ENCODE data around the gene THAP3.
A peak's percentile ranks its signal among the peaks of the same experiment; 100 is the strongest.

The THAP3 gene

DNA sequence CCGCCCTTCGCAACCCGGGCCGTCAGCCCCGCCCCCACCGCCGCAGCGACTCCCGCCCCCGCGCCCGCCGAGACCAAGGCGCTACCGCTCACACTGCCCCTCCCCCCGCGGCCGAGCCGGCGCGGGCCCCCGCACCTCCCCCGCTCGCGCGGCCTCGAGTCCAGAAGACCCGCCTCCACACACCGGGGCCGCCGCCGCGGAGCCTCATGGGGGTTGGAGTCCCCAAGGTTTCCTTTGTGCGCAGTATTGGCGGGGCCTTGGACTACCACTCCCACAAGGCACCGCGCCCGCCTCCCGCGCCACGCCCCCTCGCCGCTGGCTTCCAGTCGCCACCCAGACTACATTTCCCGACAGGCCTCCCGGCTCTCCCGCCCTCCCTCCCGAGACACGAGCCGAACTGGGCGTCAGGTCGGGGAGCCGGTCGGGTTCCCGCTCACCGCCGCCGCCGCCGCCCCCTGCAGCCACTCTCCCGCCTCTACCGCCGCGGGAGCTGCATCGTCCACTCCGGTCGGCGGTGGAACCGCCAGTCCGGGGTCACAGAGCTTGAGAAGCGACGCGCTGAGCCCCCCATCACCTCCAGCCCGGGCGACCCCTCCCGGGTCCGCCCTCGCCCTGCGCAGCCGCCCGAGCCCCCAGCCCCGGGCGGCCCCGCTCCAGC lies 11.2 kb upstream of the THAP3 start, which contains the start of gene PHF13:
Gene PHF13, plus strand, starts transcription at position 371 of the 658 bp plus-strand sequence. CDS start 336 bp downstream, outside the sequence.
- DNase-seq = peak; percentile 100

DNA sequence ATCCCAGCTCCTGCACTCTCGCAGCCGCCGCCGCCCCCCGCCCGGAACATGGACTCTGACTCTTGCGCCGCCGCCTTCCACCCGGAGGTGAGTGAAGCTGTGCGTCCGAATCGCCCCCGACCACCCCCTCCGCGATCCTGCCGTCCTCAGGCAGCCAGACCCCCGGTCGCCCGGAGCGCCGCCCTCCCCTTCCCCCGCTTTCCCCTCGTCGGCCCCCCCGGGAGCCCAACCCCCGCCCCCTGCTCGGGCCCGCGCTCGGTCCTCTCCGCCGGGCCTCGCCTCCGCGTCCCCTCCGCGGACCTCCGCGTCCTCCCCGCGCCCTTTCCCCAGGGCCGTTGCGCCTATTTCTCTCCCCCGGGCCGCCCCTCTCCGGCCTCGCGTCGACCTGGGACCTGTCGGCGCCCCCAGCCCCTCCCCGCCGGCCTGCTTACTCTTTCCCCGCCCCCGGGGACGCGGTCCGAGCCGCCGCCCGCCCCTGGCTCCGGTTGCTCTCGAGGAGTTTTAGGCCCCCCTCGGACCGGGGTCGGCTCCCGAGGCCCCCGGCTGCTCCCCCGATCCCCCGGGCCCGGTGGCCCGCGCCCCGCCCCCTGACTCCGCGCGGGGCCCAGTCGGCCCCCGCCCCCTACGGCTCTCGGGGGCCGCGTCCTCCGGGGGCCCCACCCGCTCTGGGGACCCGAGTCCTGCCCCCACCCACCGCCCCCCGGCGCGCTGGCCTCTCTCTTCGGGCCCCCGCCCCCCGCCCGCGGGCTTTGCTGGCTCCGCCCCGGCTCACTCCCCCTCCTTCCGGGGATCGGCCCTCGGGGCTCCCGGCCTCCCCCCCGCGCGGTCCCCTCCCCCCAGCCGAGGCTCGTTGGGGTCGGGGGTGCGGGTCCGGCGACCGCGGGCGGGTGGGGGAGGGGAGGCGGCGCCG lies 10.4 kb upstream of the THAP3 start:
- DNase-seq = peak; percentile 61

DNA sequence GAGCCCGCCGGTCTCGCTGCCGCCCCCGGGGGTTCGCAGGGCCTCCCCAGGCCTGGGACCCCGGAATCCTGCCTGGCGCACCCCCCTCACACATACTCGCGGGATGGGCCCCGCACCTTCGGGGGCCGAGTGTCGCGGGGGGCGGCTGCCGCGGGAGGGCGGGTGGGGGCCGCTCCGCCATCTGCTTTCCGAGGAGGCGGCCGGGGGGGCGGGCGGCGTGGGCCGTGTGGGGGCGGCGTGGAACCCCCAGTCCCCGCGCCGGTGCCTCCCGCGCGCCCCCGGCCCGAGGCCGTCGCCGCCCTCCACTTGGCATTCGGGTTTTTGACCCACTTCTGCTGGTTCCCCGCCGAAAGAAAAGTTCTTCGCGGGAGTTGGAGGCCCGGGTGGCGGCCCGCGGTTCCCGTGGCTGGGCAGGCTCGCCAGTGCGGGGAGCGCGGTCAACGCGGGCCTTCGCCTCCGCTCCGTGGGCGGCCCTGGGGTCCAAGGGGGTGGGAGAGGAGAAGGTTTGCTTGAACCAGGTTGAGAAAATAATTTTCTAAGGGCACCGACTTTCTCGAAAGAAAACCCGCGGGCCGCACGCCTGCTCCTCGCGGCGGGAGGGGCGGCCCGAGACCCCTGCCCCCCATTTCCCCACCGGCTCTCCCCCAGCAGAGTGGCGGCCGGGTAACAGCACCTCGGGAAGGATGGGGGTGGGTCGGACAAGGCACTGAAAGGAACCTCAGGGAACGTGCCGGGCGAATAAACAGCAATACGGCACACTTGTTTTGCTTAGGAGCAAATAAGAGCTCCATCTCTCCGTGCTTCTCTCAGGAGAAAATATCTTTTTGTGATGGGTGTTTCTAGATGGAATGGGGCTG lies 9.5 kb upstream of the THAP3 start:
- peak; percentile 29 for DNase-seq

GRCh38 chr1:6619045-6619444 lies 5.6 kb upstream of the THAP3 start:
- DNase-seq = no peak

- no peak for DNase-seq
These were observed 3.0 kb upstream of the THAP3 start for GRCh38 chr1:6621429-6622391.

DNA sequence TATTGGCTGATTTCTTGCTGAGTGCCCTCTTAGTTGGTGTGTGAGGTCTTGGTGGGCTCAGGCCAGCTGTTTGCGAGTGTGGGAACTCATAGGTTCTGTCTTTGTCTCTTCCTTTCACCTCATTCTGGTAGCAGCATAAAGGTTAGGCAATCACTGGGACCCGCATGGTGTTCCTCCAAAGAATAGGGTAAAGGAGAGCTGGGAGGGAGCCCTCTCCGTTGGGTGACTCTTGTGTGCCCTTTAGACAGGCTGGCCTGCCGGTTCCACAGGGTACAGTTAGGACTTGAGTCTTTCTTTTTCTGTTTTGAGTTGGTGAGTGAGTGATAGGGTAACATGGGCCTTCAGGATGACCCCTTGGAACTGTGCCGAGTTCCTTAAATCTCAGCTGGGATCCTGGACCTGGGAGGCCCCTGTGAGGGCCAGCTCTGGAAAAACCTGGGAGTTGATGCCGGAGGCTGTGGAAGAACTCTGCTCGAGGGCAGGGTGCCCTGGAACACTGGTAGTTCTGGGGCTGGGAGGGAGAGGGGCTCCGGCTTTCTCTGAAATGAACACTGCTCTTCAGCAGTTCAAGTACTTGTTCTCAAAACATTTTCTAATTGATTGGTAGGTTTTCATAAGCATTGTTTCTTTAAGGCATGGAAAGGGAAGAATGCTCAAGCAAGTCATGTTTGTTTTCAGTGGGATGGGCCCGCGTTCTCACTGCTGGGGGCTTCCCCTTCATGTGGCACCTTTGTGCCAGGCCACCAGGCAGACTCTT lies 2.1 kb upstream of the THAP3 start:
- no peak for DNase-seq

DNA sequence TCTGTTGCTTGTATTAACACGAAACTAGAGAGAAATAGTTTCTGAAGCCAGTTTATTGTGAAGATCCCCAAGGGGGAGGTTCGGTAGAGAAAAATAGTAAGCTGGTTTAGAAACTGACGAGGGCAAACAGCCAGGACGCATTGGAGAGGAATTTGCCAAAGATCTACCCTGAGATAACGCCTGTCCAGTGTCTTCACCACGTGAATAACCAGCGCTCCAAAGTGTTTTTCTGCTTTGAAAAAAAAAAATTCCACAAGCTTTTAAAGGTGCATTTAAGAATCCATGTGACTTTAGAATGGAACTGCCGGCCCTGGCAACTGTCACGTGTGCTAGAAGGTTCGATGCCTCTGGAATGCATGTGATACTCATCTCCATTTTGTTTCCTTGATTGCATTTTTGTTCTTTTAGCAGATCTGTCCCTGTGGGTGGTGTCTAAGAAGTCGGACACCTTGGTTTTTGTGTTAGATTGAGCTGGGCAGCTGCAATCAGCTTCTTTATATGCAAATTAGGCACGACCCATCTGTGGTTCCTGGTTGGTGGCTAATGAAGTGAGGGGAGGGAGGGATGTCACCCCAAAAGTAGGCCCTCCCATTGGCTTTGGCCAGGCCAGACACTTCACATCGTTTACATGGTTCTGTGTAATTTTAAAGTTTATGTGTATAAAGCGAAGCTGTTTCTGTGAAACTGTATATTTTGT lies 1.3 kb upstream of the THAP3 start:
- no peak for DNase-seq

GRCh38 chr1:6625584-6626149 lies 999 bp downstream of the THAP3 start:
- DNase-seq = peak; percentile 61

- DNase-seq = no peak
These were observed 2.4 kb downstream of the THAP3 start for GRCh38 chr1:6627031-6627430.

GRCh38 chr1:6627841-6628545 lies 3.3 kb downstream of the THAP3 start:
- DNase-seq = no peak

DNA sequence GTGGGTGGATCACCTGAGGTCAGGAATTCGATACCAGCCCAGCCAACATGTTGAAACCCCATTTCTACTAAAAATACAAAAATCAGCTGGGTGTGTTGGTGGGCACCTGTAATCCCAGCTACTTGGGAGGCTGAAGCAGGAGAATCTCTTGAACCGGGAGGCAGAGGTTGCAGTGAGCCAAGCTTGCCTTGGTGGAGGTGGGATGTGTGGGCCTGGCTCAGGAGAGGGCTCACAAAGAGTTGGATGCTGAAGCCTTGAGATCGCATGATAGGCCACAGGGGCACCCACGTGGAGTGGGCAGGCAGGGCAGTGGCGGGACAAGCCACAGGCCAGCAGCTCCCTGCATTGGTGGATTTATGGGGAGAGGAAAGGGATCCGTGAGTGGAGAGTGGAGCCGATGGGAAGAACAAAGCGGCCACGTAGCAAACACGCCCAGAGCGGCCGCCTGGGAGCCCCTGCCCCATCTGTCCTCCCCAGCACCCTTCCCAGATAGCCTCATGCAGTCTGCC lies 4.4 kb downstream of the THAP3 start:
- DNase-seq = no peak

GRCh38 chr1:6630027-6630426 lies 5.4 kb downstream of the THAP3 start:
- DNase-seq = no peak

DNA sequence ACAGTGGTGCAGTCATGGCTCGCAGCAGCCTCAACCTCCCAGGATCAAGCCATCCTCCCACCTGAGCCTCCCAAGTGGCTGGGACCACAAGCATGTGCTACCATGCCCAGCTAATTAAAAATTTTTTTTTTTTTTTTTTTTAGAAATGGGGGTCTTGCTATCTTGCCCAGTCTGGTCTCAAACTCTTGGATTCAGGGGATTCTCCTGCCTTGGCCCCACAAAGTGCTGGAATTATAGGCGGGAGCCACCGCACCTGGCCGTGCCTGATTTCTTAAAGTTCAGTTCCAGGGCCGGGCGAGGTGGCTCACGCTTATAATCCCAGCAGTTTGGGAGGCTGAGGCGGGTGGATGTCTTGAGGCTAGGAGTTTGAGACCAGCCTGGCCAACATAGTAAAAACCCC lies 6.4 kb downstream of the THAP3 start:
- no peak for DNase-seq

GRCh38 chr1:6632588-6633514 lies 8.2 kb downstream of the THAP3 start:
- DNase-seq = no peak

GRCh38 chr1:6634371-6635052 lies 9.8 kb downstream of the THAP3 start:
- DNase-seq = peak; percentile 66

DNA sequence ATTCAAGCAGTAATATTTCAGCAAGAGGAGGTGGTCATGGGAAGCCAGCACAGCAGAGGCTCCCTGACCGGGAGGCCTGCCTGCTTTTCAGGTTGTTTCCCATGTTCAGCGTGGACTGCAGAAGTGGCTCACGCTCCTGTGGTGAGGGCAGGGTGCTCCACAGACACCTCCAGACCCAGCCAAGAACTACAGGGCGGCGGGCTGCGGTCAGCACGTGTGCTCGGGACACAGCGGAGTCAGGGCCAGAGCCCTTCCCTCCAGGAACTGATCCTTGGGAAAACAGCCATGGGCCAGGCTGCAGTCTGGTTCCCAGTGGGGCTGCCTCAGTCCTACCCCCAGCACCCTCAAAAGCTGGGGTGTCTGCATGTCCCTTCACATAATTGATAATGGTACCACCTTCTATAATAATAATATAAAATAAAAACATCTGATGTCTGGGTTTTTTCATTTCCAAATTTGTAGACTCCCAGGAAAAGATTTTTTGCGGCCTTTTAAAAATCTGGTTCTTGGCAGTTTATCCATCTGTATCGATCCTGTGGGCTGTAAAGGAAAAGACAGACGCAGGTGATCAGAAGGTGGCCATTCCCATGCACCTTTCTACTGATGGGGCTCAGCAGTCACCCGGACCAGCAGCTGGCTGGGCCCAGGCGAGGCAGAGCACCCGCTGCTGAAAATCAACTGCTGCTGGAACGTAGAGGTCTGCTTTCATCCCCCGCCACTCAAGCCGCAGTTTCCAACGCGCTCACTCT lies 10.7 kb downstream of the THAP3 start:
- no peak for DNase-seq

Data from DMS53 (cell line).